GM19397 (cell line): ENCODE results near the gene PFDN2.

ENCODE experiments used
- ATAC-seq: cut with Tn5 transposase; IDR thresholded peaks from one replicate; pipeline ENCODE4 v1.9.1; 2021; ENCODE audit warnings: mild to moderate bottlenecking, moderate library complexity; ENCODE audit not compliant: unreplicated experiment

The PFDN2 gene

GRCh38 chr1:161061419-161061818, 56.4 kb downstream of the PFDN2 start:
- ATAC-seq = no peak

- ATAC-seq = no peak
Measured at GRCh38 chr1:161059293-161059692, 58.5 kb downstream of the PFDN2 start.

GRCh38 chr1:161054805-161055204, 63.0 kb downstream of the PFDN2 start:
- no peak for ATAC-seq

GRCh38 chr1:161054232-161054631, 63.6 kb downstream of the PFDN2 start:
- no peak for ATAC-seq

GRCh38 chr1:161052899-161053298, 64.9 kb downstream of the PFDN2 start:
- ATAC-seq = no peak

- ATAC-seq = no peak
Measured at GRCh38 chr1:161051219-161051618, 66.6 kb downstream of the PFDN2 start.
